Measurements from ENCODE around the gene TOR1AIP1.

The TOR1AIP1 gene

DNA sequence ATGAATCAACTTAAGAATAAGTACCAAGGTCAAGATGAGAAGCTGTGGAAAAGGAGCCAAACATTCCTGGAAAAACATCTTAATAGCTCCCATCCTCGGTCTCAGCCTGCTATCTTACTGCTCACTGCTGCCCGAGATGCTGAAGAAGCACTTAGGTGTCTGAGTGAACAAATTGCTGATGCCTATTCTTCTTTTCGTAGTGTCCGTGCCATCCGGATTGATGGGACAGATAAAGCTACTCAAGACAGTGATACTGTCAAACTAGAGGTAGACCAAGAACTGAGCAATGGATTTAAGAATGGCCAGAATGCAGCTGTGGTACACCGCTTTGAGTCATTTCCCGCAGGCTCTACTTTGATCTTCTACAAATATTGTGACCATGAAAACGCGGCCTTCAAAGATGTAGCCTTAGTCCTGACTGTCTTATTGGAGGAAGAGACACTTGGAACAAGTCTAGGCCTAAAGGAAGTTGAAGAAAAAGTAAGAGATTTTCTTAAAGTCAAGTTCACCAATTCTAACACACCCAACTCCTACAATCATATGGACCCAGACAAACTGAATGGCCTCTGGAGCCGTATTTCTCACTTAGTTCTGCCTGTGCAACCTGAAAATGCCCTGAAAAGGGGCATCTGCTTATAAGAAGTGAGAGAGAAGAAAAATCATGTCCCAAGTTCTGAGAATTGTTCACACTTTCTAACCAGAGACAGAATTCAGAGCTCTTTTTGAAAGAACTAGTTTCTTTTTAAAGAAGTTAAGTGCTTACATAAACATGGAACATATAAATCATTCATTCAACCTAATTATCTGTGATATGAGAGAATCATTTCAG lies 35.7 kb downstream of the TOR1AIP1 start:
- no peak for DNase-seq
- TF ChIP-seq POLR2A (IDR thresholded peaks at IDR 0.05; ENCODE audit: low read length): no peak
- TF ChIP-seq GATA1 (IDR thresholded peaks at IDR 0.05; ENCODE audit: low read depth, low read length): no peak

- no peak for TF ChIP-seq POLR2A (IDR thresholded peaks at IDR 0.05; ENCODE audit: low read length)
- TF ChIP-seq GATA1 (IDR thresholded peaks at IDR 0.05; ENCODE audit: low read depth, low read length): no peak
- DNase-seq: no peak
These were observed 39.4 kb downstream of the TOR1AIP1 start for GRCh38 chr1:179921472-179921871.

DNA sequence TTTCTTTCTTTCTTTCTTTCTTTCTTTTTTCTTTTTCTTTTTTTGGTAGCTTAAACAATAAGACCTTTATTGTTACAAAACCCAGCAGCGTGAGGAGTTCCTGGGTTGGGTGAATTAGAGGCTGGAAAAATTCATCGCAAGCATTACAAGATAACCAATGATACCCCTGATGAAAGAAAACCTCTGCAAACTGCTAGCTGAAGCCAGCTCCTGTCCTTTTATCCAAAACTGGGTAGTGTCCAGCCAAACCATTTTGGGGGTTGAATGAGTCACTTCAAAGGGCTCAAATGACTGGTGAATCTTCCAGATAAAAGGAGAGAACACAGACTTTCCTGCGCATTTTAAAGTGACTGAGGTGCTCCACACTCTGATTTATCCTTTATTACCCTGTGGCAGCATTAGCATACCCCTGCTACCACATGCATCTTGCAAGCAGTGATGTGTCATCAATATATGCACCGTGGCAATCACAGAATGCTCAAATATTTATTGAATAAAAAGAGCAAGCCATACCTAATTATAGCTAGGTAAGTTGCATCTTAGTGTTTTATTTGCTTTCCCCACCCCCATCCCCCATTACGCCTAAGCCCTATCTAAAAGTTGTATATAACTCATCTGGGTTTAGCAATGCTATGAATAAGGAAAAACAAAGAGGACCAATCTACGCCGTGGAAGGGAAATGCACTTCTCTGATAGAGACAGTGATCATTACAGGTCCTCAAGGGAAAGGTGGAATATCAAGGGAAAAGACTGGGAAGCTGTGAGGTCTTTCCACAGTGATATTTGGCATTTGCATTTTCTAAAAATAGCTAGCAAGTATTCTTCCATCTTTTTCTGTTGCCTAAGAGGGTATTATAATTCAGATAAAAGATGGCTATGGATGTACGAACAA lies 40.1 kb downstream of the TOR1AIP1 start:
- no peak for DNase-seq
- TF ChIP-seq POLR2A (IDR thresholded peaks at IDR 0.05; ENCODE audit: low read length): no peak
- TF ChIP-seq GATA1 (IDR thresholded peaks at IDR 0.05; ENCODE audit: low read depth, low read length): no peak

DNA sequence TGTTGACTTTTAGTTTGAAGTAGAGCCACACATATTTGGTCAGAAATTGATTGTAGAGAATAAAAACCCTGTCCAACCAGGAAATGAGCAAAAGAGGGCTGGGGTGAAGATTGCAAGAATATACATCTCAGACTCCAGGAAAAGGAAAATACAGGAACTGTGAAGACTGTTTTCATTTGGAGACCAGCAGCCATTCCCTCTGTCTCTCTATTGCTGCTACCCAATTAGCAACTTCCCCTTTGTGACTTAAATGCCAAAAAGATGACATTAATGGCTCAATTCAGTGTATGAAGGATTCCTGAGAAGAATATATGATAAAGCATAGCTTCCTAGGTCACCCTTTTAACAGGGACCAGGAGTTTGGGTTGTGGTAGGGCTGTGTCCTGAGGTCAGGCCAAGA lies 40.9 kb downstream of the TOR1AIP1 start:
- DNase-seq: no peak

DNA sequence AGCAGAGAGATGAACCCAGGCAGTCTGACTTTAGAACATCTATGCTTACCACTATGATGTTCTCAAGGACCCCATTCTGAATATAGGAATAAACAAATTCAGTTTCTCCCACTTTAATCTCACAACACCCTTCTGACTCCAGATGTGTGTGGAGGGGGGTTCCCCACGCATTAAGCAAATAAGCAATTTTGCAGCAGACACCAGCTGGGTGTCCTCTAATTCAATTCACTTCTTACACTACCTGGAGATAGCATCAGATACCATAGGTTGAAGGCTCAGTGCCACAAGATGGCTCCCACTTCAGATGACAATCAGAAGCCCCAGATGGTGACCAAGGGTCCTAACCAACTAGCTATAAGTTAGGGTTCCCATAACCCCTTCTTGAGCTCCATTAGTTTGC lies 42.2 kb downstream of the TOR1AIP1 start:
- TF ChIP-seq GATA1 (IDR thresholded peaks at IDR 0.05; ENCODE audit: low read depth, low read length) (no peak), POLR2A (IDR thresholded peaks at IDR 0.05; ENCODE audit: low read length) (no peak)
- no peak for DNase-seq

More for the DNA sequence above, 40.9 kb downstream of the TOR1AIP1 start:
- no peak for TF ChIP-seq POLR2A (IDR thresholded peaks at IDR 0.05; ENCODE audit: low read length)
- TF ChIP-seq GATA1 (IDR thresholded peaks at IDR 0.05; ENCODE audit: low read depth, low read length): no peak

DNA sequence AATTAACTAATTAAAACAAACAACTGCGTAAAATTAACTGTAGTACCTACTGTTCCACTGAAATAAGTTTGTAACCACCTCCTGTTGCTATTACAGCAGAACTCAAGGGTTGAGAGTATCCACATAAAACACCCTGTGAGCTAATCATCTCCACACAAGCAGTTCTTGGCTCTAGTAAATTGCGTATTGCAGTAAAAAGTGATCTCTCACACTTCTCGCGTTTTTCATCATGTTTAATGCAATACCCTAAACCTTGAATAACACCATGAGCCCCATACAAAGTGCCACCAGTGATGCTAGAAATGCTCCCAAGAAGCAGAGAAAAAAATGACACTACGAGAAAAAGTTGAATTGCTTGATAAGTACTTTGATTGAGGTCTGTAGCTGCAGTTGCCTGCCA lies 43.2 kb downstream of the TOR1AIP1 start:
- TF ChIP-seq POLR2A (IDR thresholded peaks at IDR 0.05; ENCODE audit: low read length) (no peak), GATA1 (IDR thresholded peaks at IDR 0.05; ENCODE audit: low read depth, low read length) (no peak)
- no peak for DNase-seq

GRCh38 chr1:179925922-179926849 lies 44.1 kb downstream of the TOR1AIP1 start:
- no peak for DNase-seq
- TF ChIP-seq GATA1 (IDR thresholded peaks at IDR 0.05; ENCODE audit: low read depth, low read length): no peak
- no peak for TF ChIP-seq POLR2A (IDR thresholded peaks at IDR 0.05; ENCODE audit: low read length)

DNA sequence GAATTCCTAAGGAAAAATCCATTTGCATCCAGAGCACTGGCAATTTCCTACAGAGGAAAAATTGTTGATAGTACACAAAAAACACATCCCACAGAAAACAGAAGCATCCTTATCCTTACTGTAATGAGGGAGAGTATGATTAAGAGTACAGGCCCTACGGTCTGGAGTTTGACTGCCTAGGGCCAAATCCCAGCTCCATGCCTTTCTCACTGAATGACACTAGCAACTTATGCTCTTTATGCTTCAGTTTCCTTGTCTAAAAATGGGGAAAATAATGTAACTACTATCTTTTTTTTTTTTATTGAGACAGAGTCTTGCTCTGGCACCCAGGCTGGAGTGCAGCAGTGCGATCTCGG lies 44.7 kb downstream of the TOR1AIP1 start:
- TF ChIP-seq GATA1 (IDR thresholded peaks at IDR 0.05; ENCODE audit: low read depth, low read length): no peak
- TF ChIP-seq POLR2A (IDR thresholded peaks at IDR 0.05; ENCODE audit: low read length): no peak
- DNase-seq: no peak

- no peak for TF ChIP-seq GATA1 (IDR thresholded peaks at IDR 0.05; ENCODE audit: low read depth, low read length)
- TF ChIP-seq POLR2A (IDR thresholded peaks at IDR 0.05; ENCODE audit: low read length): no peak
These were observed 48.1 kb downstream of the TOR1AIP1 start for GRCh38 chr1:179929955-179930798.

GRCh38 chr1:179930867-179931266 lies 48.8 kb downstream of the TOR1AIP1 start:
- no peak for TF ChIP-seq POLR2A (IDR thresholded peaks at IDR 0.05; ENCODE audit: low read length)

More at GRCh38 chr1:179929955-179930798, 48.1 kb downstream of the TOR1AIP1 start:
- no peak for DNase-seq

DNA sequence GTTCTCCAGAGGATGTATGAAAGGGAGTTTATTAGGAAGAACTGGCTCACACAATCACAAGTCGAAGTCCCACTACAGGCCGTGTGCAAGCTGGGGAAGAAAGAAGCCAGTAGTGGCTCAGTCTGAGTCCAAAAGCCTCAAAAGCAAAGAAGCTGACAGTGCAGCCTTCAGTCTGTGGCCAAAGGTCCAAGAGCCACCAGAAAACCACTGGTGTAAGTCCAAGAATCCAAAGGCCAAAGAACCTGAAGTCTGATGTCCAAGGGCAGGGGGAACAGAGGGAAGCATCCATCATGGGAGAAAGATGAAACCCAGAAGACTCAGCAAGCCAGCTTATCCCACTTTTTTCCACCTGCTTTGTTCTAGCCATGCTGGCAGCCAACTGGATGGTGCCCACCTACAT lies 51.1 kb downstream of the TOR1AIP1 start:
- no peak for DNase-seq
- TF ChIP-seq GATA1 (IDR thresholded peaks at IDR 0.05; ENCODE audit: low read depth, low read length): no peak

More at GRCh38 chr1:179930867-179931266, 48.8 kb downstream of the TOR1AIP1 start:
- peak in 1 of 2 experiments; percentile 3 for DNase-seq

- no peak for TF ChIP-seq POLR2A (IDR thresholded peaks at IDR 0.05; ENCODE audit: low read length)
- no peak for TF ChIP-seq GATA1 (IDR thresholded peaks at IDR 0.05; ENCODE audit: low read depth, low read length)
- DNase-seq: no peak
These were observed 53.9 kb downstream of the TOR1AIP1 start for GRCh38 chr1:179935909-179936496.

Data from erythroblast (primary cell).